SK-N-SH (cell line): ENCODE data around the gene NDRG2. TPM values are rescaled to one million over a fixed set of nuclear protein-coding genes. Genes with fewer than 3 reads are reported as not detected.

ENCODE experiments used
- CTCF ChIA-PET: fragments of 300-600, 350-600 bp; formaldehyde crosslinking; extraction: SDS; loops from one replicate; lab custom pipeline; 2021; lab: Yijun Ruan, JAX
- POLR2A ChIA-PET: fragments of 350-600 bp; sonication (Branson Sonifier 250); formaldehyde crosslinking; extraction: SDS; loops from one replicate; lab custom pipeline; 2020; ENCODE audit warnings: antibody characterized with exemption, inconsistent platforms; lab: Yijun Ruan, JAX
- DNase-seq: peaks from one replicate; pipeline ENCODE4 v3.0.0; 2012
- H2AFZ ChIP-seq: fragments of 200-600 bp; sonication (generic); 2 replicates; pipeline ENCODE4 v1.8.1; 2016; ENCODE audit warnings: antibody characterized with exemption, mild to moderate bottlenecking, low read depth
- H3F3A ChIP-seq: fragments of 200-600 bp; sonication (generic); replicated peaks from 2 replicates; pipeline ENCODE3; 2016; ENCODE audit warnings: antibody characterized with exemption, mild to moderate bottlenecking; ENCODE audit not compliant: insufficient read depth
- H3K27ac ChIP-seq, 2 experiments: fragments of 200-500 bp in 1 of 2; fragments of 200-600 bp in 1 of 2; sonication (Bioruptor generic) in 1 of 2; sonication (generic), shearing (Covaris generic) in 1 of 2; 2 replicates each; pipeline versions ENCODE4 v1.5.1 to v1.6.1; 2014 to 2016; ENCODE audit warnings: low read depth in 2 of 2, inconsistent platforms in 1 of 2, low read length in 1 of 2, mild to moderate bottlenecking in 1 of 2, mixed read lengths in 1 of 2
- H3K27me3 ChIP-seq: fragments of 200-600 bp; sonication (generic), shearing (Covaris generic); 2 replicates; pipeline ENCODE4 v1.6.1; 2016; ENCODE audit warnings: mixed run types; ENCODE audit not compliant: insufficient read depth
- H3K36me3 ChIP-seq, 2 experiments: fragments of 200-500 bp in 1 of 2; fragments of 200-600 bp in 1 of 2; sonication (Bioruptor generic) in 1 of 2; sonication (generic) in 1 of 2; replicated peaks in 1 of 2; 2 replicates each; pipeline versions ENCODE3 to v1.5.1; 2014 to 2016; ENCODE audit warnings: low read length in 1 of 2, mild to moderate bottlenecking in 1 of 2; ENCODE audit not compliant: insufficient read depth in 2 of 2, control insufficient read depth in 1 of 2
- H3K4me1 ChIP-seq, 2 experiments: fragments of 200-500 bp in 1 of 2; fragments of 200-600 bp in 1 of 2; sonication (Bioruptor generic) in 1 of 2; sonication (generic), shearing (Covaris generic) in 1 of 2; 2 replicates each; pipeline versions ENCODE4 v1.5.1 to v1.6.1; 2014 to 2016; ENCODE audit warnings: low read depth in 1 of 2, low read length in 1 of 2, mixed run types in 1 of 2; ENCODE audit not compliant: insufficient read depth in 2 of 2, control insufficient read depth in 1 of 2
- H3K4me2 ChIP-seq: fragments of 200-600 bp; sonication (generic), shearing (Covaris generic); 2 replicates; pipeline ENCODE4 v1.6.1; 2017; ENCODE audit warnings: mixed run types
- H3K4me3 ChIP-seq, 2 experiments: fragments of 200-500 bp in 1 of 2; fragments of 200-600 bp in 1 of 2; sonication (Bioruptor generic) in 1 of 2; sonication (generic), shearing (Covaris generic) in 1 of 2; 2 replicates each; pipeline versions ENCODE4 v1.5.1 to v1.8.1; 2014 to 2016; ENCODE audit warnings: low read depth in 2 of 2, inconsistent platforms in 1 of 2, low read length in 1 of 2, mild to moderate bottlenecking in 1 of 2, mixed read lengths in 1 of 2, moderate library complexity in 1 of 2
- H3K79me2 ChIP-seq: fragments of 200-600 bp; sonication (generic); 2 replicates; pipeline ENCODE4 v1.8.1; 2017; ENCODE audit warnings: mild to moderate bottlenecking; ENCODE audit not compliant: insufficient read depth
- H3K9ac ChIP-seq: fragments of 200-600 bp; sonication (generic); 2 replicates; pipeline ENCODE4 v1.6.1; 2017; ENCODE audit warnings: mixed run types
- H3K9me2 ChIP-seq: fragments of 200-600 bp; sonication (generic); 2 replicates; pipeline ENCODE4 v1.6.1; 2017; ENCODE audit warnings: mixed run types
- H3K9me3 ChIP-seq: fragments of 200-600 bp; sonication (generic); 2 replicates; pipeline ENCODE4 v1.6.1; 2017; ENCODE audit warnings: mixed run types, mild to moderate bottlenecking, moderate library complexity
- H4K20me1 ChIP-seq: fragments of 200-600 bp; sonication (generic); 2 replicates; pipeline ENCODE4 v1.6.1; 2017; ENCODE audit warnings: mild to moderate bottlenecking, mixed run types; ENCODE audit not compliant: insufficient read depth
- CHD2 ChIP-seq: fragments of 150-350 bp; IDR thresholded peaks from 2 replicates; pipeline ENCODE4 v1.6.1; 2018; ENCODE audit warnings: low read length; ENCODE audit not compliant: partially characterized antibody
- ELF1 ChIP-seq: IDR thresholded peaks from 2 replicates; pipeline ENCODE4 v1.4.0; 2012
- EZH2phosphoT487 ChIP-seq: fragments of 200-600 bp; sonication (generic); IDR thresholded peaks from 2 replicates; pipeline ENCODE4 v1.6.1; 2017; ENCODE audit warnings: low read depth, mixed run types, mild to moderate bottlenecking, antibody characterized with exemption, moderate library complexity, borderline replicate concordance
- GABPA ChIP-seq: IDR thresholded peaks from 2 replicates; pipeline ENCODE4 v1.4.0; 2012; ENCODE audit warnings: low read depth, mild to moderate bottlenecking
- PBX3 ChIP-seq: IDR thresholded peaks from 2 replicates; pipeline ENCODE4; 2012
- RCOR1 ChIP-seq: fragments of 150-350 bp; IDR thresholded peaks from 2 replicates; pipeline ENCODE4 v1.6.1; 2017; ENCODE audit warnings: antibody characterized with exemption, low read length
- REST ChIP-seq: IDR thresholded peaks from 2 replicates; pipeline ENCODE4 v1.6.1; 2012; ENCODE audit warnings: mild to moderate bottlenecking, low read depth, low read length, moderate library complexity
- SIN3A ChIP-seq: IDR thresholded peaks from 2 replicates; pipeline ENCODE4 v1.6.1; 2012; ENCODE audit warnings: low read depth, mild to moderate bottlenecking, low read length, moderate library complexity, borderline replicate concordance
- YY1 ChIP-seq: IDR thresholded peaks from 2 replicates; pipeline ENCODE4 v1.4.0; 2012; ENCODE audit warnings: low read depth, mild to moderate bottlenecking
- ZBTB33 ChIP-seq: IDR thresholded peaks from 2 replicates; pipeline ENCODE4 v1.4.0; 2012; ENCODE audit warnings: low read depth, borderline replicate concordance
- WGBS: methylation state at CpG from one replicate; pipeline ENCODE4 v1.1.6; 2017; ENCODE audit warnings: low lambda C conversion rate; 5-methylcytosine and 5-hydroxymethylcytosine counted together
- polyA plus RNA-seq, 3 experiments: library from polyadenylated mRNA; depleted of rRNA; stranded (reverse); fragments of >200 nt; gene quantifications; 2 replicates each; pipeline ENCODE4 v1.2.3, GENCODE V29; 2012

The NDRG2 gene
- polyA plus RNA-seq, 1 of the 3 experiments (the other 2 are of a cell fraction): 15.8 TPM

GRCh38 chr14:21025371-21026273, 761 bp upstream of the NDRG2 start:
- 24% methylated on average over 37 of the region's 58 CpGs for WGBS
- H3K27me3 ChIP-seq: peaks cover 10% of the 10 kb centered on the region; the same call in 1 of the 2 replicates

GRCh38 chr14:21023817-21024584, 860 bp downstream of the NDRG2 start:
- H3K9ac ChIP-seq: no peak overlapping the region
- no peaks in the 10 kb centered on the region for H3K36me3 ChIP-seq
- H3F3A ChIP-seq: no peaks in the 10 kb centered on the region
- CTCF ChIA-PET: interaction anchor here (1.0 to 18.2 kb wide), 6 partner anchors 9 to 77 kb away, joined by 3 to 555 read pairs (median 21); partner anchors contain the start of genes RNASE7, TMEM253 and ZNF219
- no peak overlapping the region for H3K27ac ChIP-seq
- H2AFZ ChIP-seq: peak overlapping the region; percentile 91
- peaks cover 0 to 10% of the 10 kb centered on the region in 2 experiments; a peak in 1 of 4 replicates for H3K4me1 ChIP-seq
- 82% methylated on average over 17 of the region's 17 CpGs for WGBS
- no peak for DNase-seq
- H3K4me3 ChIP-seq: peak overlapping the region; percentile 56 to 68; a peak in 3 of 4 replicates
- H3K27me3 ChIP-seq: no peaks in the 10 kb centered on the region
- no peaks in the 10 kb centered on the region for H4K20me1 ChIP-seq
- H3K9me3 ChIP-seq: no peaks in the 10 kb centered on the region
- peak overlapping the region; percentile 89 for H3K4me2 ChIP-seq
- no peaks in the 10 kb centered on the region for H3K9me2 ChIP-seq
- H3K79me2 ChIP-seq: no peaks in the 10 kb centered on the region
- POLR2A ChIA-PET: interaction anchor here (2.1 kb wide), 1 partner anchor 8 kb away, joined by 11 read pairs; no protein-coding TSS in a partner anchor
- TF ChIP-seq ELF1 (no peak), SIN3A (no peak), CHD2 (no peak), EZH2phosphoT487 (no peak), ZBTB33 (no peak), RCOR1 (no peak), REST (no peak), PBX3 (no peak)

More at GRCh38 chr14:21025371-21026273, 761 bp upstream of the NDRG2 start:
- ChIA-PET POLR2A (interaction anchor here (1.2 kb wide), 1 partner anchor 11 kb away, joined by 4 read pairs; no protein-coding TSS in a partner anchor), CTCF (interaction anchor here (0.7 to 18.2 kb wide), 10 partner anchors 8 to 489 kb away, joined by 3 to 555 read pairs (median 10); partner anchors contain the start of genes RNASE7, TMEM253 and ZNF219)
- TF ChIP-seq GABPA: no peak
- TF ChIP-seq YY1: no peak
- no peak for TF ChIP-seq ZBTB33
- peak; percentile 63 for DNase-seq
- Histone ChIP-seq H2AFZ (peak overlapping the region; percentile 79), H3K9me2 (no peaks in the 10 kb centered on the region), H3K4me3 (peak overlapping the region; percentile 56 to 68), H3K27ac (peak overlapping the region in 1 of 2 experiments; percentile 55; a peak in 1 of 4 replicates), H3K4me2 (peak overlapping the region; percentile 89), H4K20me1 (no peaks in the 10 kb centered on the region), H3K9ac (peak overlapping the region; percentile 31; the same call in 1 of the 2 replicates), H3K36me3 (no peaks in the 10 kb centered on the region), H3K4me1 (peaks cover 0 to 10% of the 10 kb centered on the region in 2 experiments; a peak in 1 of 4 replicates), H3K9me3 (no peaks in the 10 kb centered on the region), H3K79me2 (no peaks in the 10 kb centered on the region), H3F3A (no peaks in the 10 kb centered on the region)
